Activated T-cell treated with anti-CD3 and anti-CD28 coated beads for 1 hour (primary cell): Measurements from ENCODE around the gene ARHGEF11.

Source experiments
- DNase-seq: peaks from one replicate; pipeline ENCODE4 v3.0.0-alpha.2; 2020; ENCODE audit warnings: low read depth

ARHGEF11 gene

DNA sequence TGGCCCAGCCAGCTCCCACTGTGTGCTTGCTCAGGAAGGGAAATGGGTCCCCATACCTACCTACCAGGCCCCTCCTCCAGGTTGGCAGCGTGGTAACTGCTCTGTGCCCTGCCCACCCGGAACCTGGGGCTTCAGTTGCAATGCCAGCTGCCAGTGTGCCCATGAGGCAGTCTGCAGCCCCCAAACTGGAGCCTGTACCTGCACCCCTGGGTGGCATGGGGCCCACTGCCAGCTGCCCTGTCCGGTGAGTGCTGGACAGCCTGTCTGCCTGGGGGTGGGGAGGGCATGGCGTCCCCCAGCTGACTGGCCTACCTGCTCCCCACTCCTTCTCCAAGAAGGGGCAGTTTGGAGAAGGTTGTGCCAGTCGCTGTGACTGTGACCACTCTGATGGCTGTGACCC lies 135.9 kb downstream of the ARHGEF11 start:
- DNase-seq: no peak

DNA sequence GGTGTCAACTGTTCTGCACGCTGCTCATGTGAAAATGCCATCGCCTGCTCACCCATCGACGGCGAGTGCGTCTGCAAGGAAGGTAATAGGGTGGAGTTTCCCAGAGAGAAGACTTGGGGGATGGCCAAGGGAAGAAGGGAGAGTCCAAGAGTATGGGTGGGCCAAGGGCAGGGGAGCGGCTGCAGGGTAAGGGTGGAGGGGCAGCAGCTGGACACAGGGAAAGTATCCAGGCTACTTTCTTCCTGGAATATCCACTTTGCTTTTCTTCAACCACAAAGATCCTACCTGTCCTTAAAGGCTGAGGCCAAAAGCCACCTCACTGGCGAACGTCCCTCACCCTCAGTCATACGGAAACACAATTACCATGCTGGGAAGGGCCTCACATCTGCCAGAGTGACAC lies 136.6 kb downstream of the ARHGEF11 start:
- no peak for DNase-seq

DNA sequence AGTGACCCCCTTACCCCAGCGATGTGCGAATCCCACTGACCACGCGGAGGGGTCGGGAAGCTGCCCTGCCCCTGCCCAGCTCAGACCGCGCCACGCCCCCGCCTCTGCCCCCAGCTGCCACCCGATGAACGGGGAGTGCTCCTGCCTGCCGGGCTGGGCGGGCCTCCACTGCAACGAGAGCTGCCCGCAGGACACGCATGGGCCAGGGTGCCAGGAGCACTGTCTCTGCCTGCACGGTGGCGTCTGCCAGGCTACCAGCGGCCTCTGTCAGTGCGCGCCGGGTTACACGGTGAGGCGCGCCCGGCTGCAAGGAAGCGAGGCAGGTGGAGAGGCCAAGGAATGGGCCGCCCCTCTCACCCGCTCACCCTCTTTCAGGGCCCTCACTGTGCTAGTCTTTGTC lies 137.0 kb downstream of the ARHGEF11 start:
- DNase-seq: no peak

DNA sequence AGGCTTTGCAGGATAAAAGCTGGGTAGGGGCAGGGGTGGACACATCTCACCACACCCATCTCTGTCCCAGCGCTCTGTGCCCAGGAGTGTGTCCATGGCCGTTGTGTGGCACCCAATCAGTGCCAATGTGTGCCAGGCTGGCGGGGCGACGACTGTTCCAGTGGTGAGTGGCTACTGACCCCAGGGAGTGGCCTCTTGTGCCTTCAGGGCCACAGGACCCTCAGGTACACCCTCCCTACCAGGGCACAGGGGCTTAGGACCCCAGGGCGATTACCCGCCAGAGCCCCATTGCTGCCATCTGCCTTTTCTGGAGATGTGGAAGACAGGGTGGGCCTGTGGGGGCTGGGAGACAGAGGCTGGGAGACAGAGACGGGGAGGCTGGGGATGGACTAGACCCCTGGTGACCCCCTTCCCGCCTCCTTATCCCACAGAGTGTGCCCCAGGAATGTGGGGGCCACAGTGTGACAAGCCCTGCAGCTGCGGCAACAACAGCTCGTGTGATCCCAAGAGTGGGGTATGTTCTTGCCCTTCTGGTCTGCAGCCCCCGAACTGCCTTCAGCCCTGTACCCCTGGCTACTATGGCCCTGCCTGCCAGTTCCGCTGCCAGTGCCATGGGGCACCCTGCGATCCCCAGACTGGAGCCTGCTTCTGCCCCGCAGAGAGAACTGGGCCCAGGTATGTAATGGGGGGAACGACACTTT lies 139.2 kb downstream of the ARHGEF11 start:
- DNase-seq: no peak

GRCh38 chr1:156905651-156906050 lies 139.9 kb downstream of the ARHGEF11 start:
- DNase-seq: no peak

- DNase-seq: no peak
Measured at GRCh38 chr1:156905176-156905575, 140.4 kb downstream of the ARHGEF11 start.

DNA sequence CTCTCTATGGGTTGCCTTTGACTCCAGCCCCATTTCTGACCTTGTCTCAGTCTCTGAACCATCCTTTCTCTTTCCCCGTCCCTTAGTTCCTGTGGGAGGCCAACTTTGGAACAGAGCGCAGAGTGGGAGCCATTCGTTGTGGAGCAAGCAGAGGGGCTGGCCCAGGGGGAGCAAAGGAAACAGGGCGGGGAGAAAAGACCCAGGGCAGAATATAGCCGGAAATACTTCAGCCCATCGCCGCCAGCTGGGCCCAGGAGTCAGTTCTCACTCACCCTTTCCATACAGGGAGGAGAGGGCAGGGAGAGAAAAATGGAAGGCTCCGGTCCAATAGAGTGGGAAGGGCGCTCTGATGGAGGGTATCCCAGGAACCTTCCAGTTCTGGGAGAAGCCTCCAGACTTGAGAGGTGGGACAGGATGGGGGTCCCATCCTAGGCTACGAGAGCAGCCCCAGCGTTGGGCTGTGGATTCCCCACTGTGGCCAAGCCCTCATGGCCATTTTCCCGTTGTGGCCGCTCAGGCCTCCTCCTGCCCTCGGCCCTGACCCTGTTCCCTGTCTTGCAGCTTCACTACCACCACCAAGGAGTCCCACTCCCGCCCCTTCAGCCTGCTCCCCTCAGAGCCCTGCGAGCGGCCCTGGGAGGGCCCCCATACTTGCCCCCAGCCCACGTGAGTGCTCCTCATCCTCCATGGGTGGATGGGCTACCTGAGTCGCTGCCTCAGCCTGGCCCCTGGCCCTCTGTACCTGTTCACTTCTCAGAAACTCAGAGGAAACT lies 141.2 kb downstream of the ARHGEF11 start:
- no peak for DNase-seq

DNA sequence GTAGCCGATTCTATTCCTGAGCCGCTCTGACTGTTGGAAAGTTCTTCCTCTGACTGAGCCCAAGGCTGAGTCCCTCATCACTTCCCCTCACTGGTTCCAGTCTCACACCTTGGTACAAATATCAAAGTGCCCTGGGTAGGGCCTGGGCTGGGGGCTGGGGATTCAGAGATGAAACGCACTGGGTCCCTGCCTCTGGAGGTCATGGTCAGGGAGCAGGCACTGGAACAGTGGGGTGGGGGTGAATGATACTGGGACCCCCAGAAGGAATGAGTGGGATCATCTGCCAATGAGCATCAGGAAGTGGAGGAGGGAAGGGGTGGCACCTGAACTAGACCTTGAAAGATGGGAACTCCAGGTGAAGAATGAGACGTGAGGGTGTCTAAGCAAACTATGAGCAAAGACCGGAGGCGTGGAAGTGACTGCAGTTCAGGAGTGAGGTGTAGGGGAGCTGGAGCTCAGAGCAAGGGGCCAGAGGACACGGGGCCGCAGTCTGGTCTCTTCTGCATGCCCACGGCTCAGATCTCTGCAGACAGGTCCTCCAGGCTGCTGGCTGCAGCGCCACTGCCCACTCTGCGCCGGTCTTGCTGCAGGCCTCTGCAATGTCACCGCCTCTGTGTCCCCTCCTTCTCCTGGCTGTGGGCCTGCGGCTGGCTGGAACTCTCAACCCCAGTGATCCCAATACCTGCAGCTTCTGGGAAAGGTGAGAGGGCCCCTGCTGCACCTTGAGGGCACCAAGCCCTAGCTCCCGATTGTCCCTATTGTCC lies 142.0 kb downstream of the ARHGEF11 start:
- no peak for DNase-seq

- no peak for DNase-seq
Measured at GRCh38 chr1:156901966-156902915, 143.3 kb downstream of the ARHGEF11 start.

GRCh38 chr1:156901590-156901900 lies 144.0 kb downstream of the ARHGEF11 start:
- DNase-seq: no peak

- DNase-seq: no peak
Measured at GRCh38 chr1:156900896-156901589, 144.5 kb downstream of the ARHGEF11 start.

DNA sequence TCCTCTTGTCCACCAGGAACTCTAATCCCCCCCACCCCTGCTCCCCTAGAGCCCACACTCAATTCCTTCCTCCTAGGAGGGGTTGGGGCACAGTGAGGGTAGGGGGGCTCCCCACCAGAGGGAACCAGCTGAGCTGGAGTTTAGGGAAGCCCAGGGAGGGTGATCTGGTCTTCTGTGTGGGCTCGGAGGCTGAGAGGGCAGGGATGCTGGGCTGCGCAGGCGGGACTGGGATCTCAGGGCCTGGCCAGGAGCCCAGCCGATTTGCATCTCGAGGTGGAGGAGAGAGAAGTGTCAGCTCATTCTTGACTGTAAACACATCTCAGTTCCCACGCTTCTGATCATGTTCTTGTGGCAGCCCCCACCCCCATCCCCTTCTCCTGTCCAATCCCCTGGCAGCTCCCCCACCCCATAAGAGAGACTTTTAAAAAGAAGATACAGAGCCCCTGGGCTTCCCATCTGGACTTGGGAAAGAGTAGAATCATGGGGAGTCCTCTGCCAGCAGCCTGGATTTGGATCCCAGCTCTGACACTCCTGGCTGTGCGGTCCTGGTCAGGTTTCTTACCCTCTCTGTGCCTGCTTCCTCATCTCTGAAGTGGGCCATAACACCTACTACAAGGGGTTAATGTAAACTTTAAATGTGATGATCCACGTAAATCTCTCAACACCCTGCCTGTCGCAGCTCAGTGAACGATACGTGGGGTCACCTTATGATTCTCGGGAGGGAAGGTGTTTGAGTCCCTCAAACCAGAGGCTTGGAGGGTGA lies 145.4 kb downstream of the ARHGEF11 start:
- DNase-seq: no peak

DNA sequence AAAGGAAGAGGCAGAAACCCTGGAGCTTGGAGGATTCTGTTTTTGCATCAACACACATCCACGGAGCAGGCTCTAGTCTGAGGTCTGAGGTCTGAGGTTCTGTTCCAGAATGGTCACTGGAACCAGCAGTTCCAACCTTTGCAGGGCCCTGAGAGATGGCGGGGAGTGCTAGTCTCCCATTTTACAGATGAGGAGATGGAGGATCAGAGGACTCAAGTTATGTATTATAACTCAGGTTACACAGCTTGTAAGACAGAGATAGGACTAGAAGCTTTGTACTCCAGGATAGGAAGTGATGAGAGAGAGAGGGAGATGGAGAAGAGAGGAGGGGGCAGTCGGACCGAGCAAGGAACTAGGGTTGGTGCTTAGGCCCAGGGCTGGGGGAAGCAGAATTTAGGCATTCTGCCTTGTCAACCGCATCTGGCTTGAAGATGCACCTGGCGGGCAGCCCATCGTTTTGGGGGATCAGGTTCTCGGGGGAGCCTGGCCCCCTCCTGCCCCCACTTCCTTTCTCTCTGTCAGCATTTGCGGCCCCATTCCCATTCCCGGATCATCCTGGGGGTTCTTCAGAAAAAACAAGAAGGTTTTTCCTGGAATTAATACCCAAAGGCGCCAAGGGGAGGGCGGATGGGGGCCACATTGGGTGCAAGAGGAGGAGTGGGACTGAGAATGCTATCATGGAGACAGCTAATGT lies 146.4 kb downstream of the ARHGEF11 start:
- no peak for DNase-seq

- DNase-seq: no peak
Measured at GRCh38 chr1:156898161-156898566, 147.4 kb downstream of the ARHGEF11 start.

GRCh38 chr1:156897078-156897825 lies 148.3 kb downstream of the ARHGEF11 start:
- no peak for DNase-seq

- DNase-seq: no peak
Measured at GRCh38 chr1:156896490-156897033, 149.0 kb downstream of the ARHGEF11 start.

- no peak for DNase-seq
Measured at GRCh38 chr1:156895927-156896326, 149.6 kb downstream of the ARHGEF11 start.

DNA sequence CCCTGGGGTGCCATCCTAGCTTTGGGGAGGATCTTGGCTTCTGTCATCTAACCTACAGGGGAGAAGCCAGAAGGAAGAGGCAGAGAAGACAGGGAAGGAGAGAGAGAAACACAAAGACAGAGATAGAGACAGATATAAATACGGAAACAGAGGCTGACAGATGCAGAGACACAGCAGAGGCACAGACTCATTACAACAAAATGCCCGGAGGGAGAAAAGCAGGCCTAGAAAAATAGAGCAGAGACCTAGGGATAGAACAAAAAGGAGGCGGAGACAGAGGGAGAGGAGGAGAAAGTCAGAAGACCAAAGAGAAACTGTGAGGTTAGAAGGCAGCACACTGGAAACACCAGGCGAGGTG lies 150.1 kb downstream of the ARHGEF11 start:
- no peak for DNase-seq
